ENCODE results near the gene DEPP1. TPM values are rescaled to one million over a fixed set of nuclear protein-coding genes. Genes with fewer than 3 reads are reported as not detected.
A peak's percentile ranks its signal among the peaks of the same experiment; 100 is the strongest.

Gene DEPP1
- total and polyA plus RNA-seq, 9 donors: 35.6 to 603 (median 174) TPM

DNA sequence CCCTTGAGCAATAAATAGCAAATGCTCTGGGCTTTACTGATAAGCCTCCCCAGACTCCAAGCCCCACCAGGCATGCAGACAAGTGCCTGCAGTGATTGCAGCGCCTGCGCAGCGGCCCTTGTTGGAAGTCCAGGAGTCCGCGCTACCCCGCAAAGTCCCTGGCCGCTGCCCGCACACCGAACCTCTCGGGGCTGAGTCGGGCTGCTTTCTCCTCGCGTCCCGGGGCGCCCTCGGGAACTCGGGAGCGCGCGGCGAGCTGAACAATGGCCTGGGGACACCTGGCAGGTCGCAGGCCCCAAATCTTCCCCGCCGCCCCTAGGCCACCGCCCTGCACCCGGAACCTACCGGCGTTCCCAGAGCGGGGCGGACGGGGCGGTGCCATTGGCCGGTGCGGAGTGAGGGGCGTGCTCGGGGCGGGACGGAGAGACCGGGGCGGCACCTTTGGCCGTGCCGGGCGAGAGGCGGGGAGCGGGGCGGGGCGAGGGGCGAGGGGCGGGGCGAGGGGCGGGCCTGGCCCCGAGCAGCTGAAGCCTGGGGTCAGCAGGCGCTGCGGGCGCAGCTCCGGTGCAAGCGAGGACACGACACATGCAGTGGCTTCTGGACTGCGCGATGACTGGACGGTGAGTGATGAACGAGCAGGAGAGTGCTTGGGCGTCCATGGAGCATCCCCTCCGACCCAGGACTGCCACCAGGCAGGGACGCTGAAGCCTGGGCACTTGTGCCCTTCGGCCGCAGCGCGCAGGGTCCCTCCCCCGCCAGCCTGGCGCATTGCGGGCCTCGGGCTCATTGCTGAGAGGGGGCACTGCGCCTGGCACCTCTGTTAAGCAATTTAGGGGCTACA is 19.1 kb downstream of the DEPP1 start, which contains the start of gene RASSF4:
Gene RASSF4 (plus strand): TSS at position 556 of the 841 bp plus-strand sequence. CDS start 10,401 bp downstream, outside the sequence.
- H3K9me3 ChIP-seq: no peaks in the 10 kb centered on the region
- DNase-seq: peak; percentile 90 to 94 (median 92)
- H3K4me3 ChIP-seq: peak within 1 kb of the TSS; percentile 71
- peaks cover 8% of the 10 kb centered on the region for H3K4me1 ChIP-seq (ENCODE audit: insufficient read depth)
- peak; percentile 62 for TF ChIP-seq POLR2A (IDR thresholded peaks at IDR 0.05)
- TF ChIP-seq EP300 (IDR thresholded peaks at IDR 0.05): no peak
- TF ChIP-seq, protein P1, sequence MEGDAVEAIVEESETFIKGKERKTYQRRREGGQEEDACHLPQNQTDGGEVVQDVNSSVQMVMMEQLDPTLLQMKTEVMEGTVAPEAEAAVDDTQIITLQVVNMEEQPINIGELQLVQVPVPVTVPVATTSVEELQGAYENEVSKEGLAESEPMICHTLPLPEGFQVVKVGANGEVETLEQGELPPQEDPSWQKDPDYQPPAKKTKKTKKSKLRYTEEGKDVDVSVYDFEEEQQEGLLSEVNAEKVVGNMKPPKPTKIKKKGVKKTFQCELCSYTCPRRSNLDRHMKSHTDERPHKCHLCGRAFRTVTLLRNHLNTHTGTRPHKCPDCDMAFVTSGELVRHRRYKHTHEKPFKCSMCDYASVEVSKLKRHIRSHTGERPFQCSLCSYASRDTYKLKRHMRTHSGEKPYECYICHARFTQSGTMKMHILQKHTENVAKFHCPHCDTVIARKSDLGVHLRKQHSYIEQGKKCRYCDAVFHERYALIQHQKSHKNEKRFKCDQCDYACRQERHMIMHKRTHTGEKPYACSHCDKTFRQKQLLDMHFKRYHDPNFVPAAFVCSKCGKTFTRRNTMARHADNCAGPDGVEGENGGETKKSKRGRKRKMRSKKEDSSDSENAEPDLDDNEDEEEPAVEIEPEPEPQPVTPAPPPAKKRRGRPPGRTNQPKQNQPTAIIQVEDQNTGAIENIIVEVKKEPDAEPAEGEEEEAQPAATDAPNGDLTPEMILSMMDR (IDR thresholded peaks at IDR 0.05): no peak
- no peaks in the 10 kb centered on the region for H3K27me3 ChIP-seq
- no peaks in the 10 kb centered on the region for H3K36me3 ChIP-seq
- intact Hi-C loops (cut with DNase I): loop anchor here in 1 of 4 donors (2.0 to 5.0 kb wide), 2 partner anchors 27 to 82 kb away; no protein-coding TSS in a partner anchor
- H3K27ac ChIP-seq: peak within 1 kb of the TSS; percentile 33 to 73
- WGBS, 3 donors: 0 to 1% (median 1%) methylated on average over 31 to 74 of the region's 74 CpGs

DNA sequence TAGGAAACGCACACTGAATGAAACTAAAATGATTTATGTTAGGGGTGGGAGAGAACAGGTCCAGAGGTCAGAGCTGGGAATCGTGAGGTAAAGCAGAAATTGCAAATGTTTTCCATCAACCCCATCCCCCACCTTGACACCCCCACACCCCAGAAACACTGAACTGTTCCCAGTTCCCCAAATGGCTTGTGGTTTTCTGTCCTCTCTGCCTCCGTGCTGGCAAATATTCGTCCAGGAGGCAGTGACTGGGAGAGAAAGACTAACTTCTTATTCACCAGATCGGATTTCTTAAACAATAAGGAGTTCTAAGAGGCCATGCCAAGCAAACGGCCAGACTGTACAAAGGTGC is 19.7 kb downstream of the DEPP1 start:
- Histone ChIP-seq H3K4me1 (ENCODE audit: insufficient read depth) (peaks cover 8% of the 10 kb centered on the region), H3K27ac (peak overlapping the region; percentile 33 to 73), H3K9me3 (no peaks in the 10 kb centered on the region), H3K4me3 (peak overlapping the region; percentile 71), H3K27me3 (no peaks in the 10 kb centered on the region), H3K36me3 (no peaks in the 10 kb centered on the region)
- no peak for TF ChIP-seq EP300 (IDR thresholded peaks at IDR 0.05)
- no peak for TF ChIP-seq POLR2A (IDR thresholded peaks at IDR 0.05)
- TF ChIP-seq, protein P1 (IDR thresholded peaks at IDR 0.05): no peak
- WGBS, 3 donors: 3 to 5% (median 5%) methylated on average over 6 of the region's 6 CpGs
- intact Hi-C loops (cut with DNase I): loop anchor here in 1 of 4 donors (2.0 to 5.0 kb wide), 2 partner anchors 26 to 82 kb away; no protein-coding TSS in a partner anchor
- no peak for DNase-seq

DNA sequence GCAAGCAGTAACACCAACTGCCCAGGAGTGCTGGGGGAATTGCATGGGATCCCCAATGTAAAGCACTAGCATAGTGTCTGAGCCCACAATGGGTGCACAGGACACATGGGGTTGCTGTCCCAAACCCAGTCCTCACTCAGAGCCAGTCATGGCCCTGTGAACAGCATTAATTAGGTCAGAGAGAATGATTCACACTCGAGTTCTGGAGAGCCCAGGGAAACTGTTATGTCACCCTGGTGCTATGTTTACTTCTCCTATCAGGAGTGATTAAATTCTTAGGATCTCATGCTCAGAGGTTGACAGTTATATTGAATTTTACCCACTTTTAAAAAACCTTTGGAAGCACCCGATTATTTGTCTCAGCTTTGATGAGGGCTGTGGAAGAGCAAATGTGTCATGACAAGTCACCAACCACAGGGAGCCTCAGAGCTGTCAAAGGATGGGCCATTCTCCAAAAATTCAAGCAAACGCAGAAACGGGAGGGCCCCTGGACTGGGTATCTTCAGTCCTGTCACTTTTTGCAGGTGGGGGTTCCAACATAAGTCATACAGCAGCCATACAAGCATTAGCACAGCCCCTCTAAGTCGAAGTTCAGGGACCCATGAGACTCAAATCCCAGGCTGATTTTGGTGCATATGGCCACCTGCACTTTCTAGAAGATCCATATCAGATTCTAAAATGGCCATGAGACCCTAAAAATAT is 20.3 kb downstream of the DEPP1 start:
- WGBS, 3 donors: 28 to 31% (median 29%) methylated on average over 5 of the region's 5 CpGs
- Histone ChIP-seq H3K27ac (peak overlapping the region in 1 of 2 donors; percentile 11), H3K36me3 (no peaks in the 10 kb centered on the region), H3K4me3 (peak overlapping the region; percentile 71), H3K9me3 (no peaks in the 10 kb centered on the region), H3K27me3 (no peaks in the 10 kb centered on the region), H3K4me1 (ENCODE audit: insufficient read depth) (peaks cover 8% of the 10 kb centered on the region)
- TF ChIP-seq, protein P1 (IDR thresholded peaks at IDR 0.05): no peak
- TF ChIP-seq POLR2A (IDR thresholded peaks at IDR 0.05): no peak
- TF ChIP-seq EP300 (IDR thresholded peaks at IDR 0.05): no peak
- peak in 1 of 5 donors; percentile 8 for DNase-seq
- intact Hi-C loops (cut with DNase I): loop anchor here in 1 of 4 donors (2.0 to 5.0 kb wide), 2 partner anchors 26 to 81 kb away; no protein-coding TSS in a partner anchor
